ENCODE data around the gene BCAR1.
"Not testable (repeated sequence)": the region's sequence is repeated elsewhere in the genome, so short reads cannot be mapped to it uniquely, and the experiment has no call there.

Gene BCAR1

DNA sequence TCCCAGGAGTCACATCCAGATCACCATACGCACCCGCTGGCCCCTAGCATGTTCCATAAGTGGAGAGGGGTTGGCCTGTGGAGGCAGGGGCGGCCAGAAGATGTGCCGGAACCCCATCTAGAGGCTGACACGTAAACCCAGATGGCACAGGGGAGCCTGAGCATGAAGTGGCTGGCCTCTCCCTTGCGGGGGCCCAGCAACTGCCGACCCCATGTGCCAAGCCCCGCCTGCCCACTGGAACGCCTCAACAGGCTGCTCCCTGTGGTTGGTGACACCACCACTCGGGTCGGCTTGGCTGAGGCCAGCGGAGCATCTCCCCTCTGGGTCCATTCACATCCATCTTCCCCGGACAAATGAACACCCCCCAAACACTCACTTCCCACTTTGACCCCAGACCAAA lies 9.5 kb downstream of the BCAR1 start:
- DNase-seq (ENCODE audit: extremely low spot score, insufficient read length, low read depth), result no peak
- FAIRE-seq, result no peak

DNA sequence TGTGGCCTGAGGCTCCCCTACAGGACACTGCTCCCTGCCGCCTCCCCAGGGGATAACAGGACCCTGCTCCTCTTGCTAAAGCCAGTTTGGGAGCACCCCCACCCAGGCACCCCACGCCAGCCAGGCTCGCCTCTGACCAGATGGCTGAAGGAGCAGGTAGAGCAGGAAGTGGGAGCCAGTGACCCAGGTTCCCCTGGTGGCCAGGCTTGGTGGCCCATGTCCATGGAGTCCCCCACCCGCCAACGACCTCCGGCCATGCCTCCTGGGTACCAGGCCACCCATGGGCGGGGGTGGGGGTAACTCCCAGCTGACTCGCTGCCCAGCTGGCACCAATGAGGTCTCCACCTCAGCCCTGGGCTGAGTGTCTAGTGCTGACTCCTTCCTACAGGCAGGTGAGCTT lies 10.0 kb downstream of the BCAR1 start:
- FAIRE-seq (no peak), DNase-seq (ENCODE audit: extremely low spot score, insufficient read length, low read depth) (no peak)

DNA sequence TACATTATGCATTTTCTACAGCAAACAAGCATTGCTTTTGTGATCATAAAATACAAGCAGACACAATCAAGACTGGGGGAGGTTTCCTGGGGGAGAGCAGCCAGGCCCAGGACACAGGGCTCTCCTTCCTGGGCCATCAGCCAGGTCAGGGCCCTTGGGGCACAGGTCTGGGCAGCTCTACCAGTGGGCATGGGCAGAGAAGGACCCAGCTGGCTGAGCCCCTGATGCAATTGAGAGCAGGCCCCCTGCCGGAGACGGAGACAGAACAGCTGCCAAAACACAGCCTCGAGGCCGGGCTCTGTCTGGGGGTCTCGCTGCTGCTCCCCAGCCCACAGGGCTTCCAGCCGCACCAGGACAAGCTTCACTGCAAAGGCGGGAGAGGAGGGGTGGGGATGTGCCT lies 10.8 kb downstream of the BCAR1 start:
- not testable (repeated sequence) for FAIRE-seq; DNase-seq (ENCODE audit: extremely low spot score, insufficient read length, low read depth)

DNA sequence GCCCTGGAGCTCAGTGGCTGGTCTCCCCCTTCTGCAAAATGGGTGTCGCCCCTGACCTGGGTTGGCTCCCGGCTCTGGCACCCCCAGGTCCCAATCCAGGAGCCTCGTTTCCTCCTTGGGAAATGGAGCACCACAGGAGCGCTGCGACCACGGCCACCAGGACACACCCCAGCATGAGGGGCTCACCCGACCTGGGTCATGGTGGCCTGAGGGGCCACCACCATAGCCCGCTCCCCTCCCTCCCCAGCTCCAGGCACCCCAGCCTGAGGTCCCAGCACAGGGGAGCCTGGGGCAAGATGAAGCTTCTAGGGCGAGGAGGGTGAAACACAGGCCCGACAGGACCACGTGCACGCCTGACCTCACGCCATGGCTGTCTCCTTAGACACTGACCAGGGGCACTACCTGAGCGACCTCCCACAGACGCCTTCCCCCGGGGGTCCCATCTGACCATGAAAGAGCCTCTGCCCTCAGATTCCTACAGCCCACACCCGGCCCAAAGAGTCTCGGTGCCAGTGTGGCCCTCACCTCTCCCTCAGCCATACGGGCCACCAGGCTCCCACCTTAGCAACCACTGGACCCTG lies 11.8 kb downstream of the BCAR1 start:
- no peak for FAIRE-seq
- DNase-seq (ENCODE audit: extremely low spot score, insufficient read length, low read depth), result no peak

DNA sequence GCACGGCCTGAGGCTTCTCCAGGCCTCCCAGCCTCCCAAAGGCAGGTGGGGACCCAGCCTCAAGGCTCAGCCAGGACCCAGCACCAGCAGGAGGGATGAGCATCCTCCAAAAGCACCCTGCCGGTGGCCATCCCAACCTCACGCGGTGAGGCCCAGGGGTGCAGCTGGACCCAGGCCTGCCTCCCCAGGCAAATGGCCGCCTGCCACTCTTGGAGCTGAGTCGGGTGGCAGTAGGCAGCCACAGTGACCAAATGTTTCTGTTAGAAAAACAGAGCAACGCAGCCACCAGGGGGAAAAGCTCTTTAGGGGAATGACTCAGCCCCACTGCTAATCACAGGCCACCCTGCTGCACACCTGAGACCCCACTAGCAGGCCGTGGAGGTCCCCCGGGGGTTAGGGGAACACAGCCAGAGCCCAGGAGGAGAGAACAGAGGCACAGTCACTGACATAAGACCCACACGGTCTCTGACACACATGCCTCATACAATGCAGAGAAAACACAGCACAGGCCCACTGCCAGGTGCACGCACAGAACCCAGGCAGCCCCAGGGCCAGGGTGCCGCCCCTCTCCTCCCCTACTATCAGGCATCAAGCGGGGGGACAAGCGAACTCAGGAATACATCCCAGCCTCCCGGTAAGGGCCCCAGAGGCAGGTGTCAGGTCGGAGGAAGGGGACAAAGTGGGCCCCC lies 12.4 kb downstream of the BCAR1 start:
- FAIRE-seq (no peak), DNase-seq (ENCODE audit: extremely low spot score, insufficient read length, low read depth) (no peak)

DNA sequence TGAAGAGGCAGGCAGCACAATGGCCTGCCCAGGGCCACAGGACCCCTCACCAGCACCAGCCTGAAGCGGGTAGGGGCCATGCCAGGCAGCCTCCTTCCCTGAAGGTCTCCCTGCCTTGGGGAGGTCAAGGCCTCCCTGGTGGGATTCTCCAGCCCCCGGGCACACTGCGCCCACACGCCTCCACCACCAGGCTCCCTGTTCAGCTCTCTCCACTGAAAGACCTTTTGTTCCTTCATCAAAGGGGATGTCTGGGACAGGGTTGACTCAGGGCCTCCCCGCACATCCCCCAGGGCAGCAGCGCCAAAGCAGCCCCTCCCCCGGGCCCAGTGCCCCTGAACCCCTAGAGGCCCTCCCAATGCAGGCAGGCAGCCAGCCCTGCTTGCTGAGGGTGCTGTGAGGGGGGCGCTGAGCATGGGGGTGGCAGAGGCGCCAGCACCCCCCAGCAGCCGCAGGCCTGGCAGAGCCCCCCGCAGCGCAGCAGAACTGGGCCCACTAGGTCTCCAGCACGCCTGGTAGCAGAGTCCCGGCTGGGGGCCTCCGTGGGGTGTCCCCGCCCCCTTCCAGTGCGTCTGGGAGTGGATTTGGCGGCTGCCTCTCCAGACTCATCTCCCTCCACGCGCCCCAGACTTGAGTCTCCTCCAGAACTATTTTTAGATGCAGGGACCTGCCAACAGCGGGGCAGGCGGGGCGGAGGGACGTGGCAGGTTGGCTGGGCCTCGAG lies 13.1 kb downstream of the BCAR1 start:
- FAIRE-seq (no peak), DNase-seq (ENCODE audit: extremely low spot score, insufficient read length, low read depth) (no peak)

DNA sequence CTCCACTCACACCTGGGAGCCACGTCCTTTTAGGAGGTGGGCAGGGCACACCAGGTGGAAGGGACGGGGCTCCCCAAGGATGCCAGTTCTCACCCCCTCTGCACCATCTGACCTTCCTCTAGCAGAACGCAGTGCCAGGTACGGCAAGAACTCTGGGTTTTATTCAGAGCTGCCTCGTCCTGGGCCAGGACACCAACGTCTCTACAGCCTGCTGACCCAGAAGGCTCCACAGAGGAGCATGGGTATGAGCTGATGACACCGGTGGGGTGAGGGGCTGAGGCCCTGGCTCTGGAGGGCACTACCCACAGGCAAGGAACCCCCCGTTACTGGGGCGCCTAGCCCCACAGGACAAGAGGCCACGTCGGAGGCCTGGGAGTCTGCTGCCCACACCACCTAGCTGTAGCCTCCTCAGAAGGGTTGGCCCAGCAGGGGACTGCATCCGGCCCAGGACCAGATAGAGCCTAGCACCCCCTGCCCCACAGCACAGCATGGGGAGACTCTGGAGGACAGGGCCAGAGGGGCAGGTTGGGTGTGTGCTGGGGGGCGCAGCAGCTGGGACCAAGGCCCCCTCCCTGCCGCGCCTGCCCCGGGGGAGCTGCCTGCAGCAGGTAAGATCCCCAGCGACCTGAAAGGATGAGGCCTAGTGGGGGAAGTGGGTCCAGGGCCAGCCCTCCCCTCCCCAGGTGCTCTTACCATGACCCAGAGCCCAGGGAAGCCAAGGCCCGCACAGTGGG lies 13.9 kb downstream of the BCAR1 start:
- DNase-seq (ENCODE audit: extremely low spot score, insufficient read length, low read depth) (no peak), FAIRE-seq (no peak)

DNA sequence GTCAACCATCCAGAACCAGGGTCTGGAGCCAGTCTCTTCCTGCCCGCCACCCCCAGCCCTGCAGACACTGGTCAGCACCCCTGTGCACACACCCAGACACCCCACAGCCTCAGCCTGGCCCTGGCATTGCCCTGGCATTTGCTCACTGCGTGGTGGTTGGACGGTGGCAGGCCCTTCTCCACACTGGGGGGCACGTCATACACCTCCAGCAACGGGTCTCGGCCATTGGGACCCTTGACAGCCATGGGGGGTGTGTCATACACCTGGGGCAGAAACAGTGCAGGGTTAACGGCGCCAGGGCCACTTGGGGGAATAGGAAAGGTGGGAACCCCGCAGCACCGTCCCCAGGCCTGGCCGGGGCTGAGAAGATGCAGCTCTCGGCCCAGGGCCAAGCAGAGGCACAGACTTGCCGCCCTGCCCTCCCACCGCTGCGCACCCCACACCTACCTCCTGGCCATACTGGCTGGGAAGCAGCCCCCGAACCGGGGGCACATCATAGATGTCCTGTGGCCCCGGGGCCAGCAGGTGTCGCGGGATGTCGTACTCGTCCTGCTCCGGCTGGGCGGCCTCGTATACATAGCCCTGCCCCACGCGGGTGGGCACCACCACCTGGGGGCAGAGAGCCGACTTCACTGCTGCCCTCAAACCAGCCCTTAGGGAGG lies 14.6 kb downstream of the BCAR1 start:
- DNase-seq (ENCODE audit: extremely low spot score, insufficient read length, low read depth) (no peak), FAIRE-seq (no peak)

DNA sequence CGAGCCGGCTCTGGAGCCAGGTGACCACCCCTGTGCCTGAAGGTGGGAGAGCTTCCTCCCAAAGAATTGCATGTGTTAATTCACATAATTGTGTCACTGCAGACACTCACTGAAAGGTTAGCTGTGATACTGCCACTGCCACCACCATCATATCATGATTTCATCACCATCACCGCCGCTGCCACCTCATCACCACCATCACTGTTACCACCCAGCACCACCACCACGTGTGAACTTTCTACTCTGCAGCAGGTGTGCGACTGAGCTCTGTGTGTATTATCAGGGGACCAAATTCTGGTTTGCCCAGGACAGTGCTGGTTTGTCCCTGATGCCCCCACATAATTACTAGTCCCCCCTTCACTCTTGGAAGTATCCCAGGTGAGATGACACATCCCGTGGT lies 15.2 kb downstream of the BCAR1 start:
- FAIRE-seq (no peak), DNase-seq (ENCODE audit: extremely low spot score, insufficient read length, low read depth) (no peak)

DNA sequence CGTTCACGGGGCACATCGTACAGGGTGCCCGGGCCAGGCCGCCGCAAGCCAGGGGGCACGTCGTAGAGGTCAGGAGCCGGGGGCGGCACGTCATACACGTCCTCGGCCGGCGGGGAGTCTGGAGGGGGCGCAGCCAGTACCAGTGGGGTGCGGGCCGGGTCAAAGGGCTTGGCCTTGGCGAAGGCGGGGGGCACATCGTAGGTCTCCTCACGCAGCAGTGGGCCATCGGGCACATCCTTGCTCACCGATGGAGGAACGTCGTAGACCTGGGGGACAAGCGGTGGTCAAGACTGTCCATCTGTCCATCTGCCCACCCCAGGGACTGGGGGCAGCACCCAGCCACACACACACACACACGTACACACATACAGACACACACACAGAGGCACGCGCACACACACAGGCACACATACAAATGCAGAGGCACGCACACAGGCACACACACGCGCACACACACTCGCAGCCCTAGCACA lies 15.7 kb downstream of the BCAR1 start:
- DNase-seq (ENCODE audit: extremely low spot score, insufficient read length, low read depth), result no peak
- FAIRE-seq, result no peak

DNA sequence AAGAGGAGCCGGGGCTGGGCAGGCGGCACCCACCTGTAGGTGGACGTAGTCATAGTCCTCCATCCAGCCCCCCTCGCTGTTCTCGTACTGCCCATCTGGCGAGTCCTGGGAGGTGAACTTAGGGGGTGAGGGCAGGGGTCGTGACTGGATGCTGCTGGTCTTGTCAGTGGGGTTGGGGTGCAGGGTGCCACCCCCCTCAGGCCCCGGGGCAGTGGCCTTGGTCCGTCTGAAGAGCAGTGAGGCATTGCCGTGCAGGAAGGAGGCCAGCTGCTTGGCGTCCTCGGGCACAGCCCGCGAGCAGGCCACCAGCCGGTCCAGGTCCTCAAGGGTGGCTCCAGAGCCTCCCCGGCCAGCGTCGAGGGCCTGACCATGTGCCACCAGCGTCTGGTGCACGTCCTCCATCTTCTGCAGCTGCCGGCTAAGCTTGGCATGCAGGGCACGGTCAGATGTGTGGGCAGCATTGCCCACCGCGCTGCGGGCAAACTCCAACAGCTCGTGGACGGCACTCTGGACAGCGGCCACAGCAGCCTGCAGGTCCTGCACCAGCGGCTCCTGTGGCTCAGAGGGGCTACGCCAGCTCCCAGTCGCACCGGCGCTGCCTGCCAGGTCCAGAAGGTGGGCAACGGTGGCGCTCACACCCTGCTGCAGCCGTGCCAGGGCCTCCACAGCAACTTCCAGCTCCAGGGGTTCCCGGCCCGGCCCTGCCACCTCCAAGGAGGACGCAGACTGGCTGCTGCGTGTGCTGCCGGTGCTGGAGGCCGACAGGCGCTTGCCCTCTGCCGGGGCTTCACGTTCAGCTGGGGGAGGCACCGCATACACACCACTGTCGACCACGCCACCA lies 16.3 kb downstream of the BCAR1 start:
- FAIRE-seq (no peak), DNase-seq (ENCODE audit: extremely low spot score, insufficient read length, low read depth) (no peak)

DNA sequence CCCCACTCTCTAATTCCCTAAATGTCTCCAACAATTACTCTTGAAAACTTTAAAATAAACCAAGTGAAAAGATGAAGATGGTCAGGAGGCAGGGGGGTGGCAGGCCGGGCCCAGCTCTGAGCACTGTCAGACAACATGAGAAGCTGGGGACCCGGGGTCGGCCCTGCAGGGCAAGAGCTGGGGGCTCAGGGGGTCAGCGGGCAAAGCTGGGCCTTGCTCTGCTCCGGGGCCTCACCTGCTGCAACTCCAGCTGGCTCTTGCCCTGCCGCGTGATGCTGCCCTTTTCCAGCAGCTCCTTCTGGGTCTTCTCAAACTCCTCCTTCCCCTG lies 17.8 kb downstream of the BCAR1 start:
- FAIRE-seq, result no peak
- no peak for DNase-seq (ENCODE audit: extremely low spot score, insufficient read length, low read depth)

DNA sequence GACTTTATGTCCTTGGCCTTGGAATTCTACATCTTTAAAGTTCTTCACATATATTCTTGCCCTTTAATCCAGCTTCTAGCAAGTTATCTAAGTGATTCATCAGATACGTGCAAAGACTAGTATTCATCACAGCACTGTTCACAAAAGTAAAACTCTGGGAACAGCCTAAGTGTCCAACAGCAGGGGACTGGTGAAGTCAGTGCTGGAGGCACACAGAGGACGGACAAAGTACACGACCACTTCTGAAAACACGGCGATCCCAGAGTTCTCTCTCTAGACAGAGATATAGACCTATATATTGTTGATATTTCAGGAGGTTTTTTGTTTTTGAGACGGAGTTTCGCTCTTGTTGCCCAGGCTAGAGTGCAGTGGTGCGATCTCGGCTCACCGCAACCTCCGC lies 19.9 kb downstream of the BCAR1 start:
- FAIRE-seq (no peak), DNase-seq (ENCODE audit: extremely low spot score, insufficient read length, low read depth) (no peak)

DNA sequence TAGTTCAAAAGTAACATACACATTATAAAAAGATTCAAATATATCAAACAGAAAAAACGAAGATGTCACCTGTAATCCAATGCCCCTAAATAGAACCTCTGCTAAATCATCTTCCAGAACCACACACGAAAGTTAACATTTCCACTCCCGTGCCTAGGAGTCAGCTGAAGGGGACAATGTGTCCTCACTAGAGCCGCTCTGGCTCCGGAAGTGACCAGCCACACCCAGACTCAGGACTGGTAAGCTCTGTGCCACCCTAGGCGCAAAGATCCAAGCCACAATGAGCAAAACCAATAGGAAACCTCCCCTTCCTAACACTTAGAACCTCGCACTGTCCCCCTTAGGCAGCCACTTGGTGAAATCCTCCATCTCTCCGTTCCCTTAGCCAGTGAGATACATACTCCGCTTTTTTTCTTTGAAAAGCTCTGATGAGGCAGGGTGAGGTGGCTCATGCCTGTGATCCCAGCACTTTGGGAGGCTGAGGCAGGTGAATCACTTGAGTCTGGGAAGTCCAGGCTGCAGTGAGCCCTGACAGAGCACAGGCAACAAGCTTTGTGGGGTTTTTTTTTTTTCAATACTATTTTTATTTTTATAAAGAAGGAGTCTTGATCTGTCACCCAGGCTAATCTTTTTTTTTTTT lies 20.8 kb downstream of the BCAR1 start:
- FAIRE-seq (no peak), DNase-seq (ENCODE audit: extremely low spot score, insufficient read length, low read depth) (no peak)

DNA sequence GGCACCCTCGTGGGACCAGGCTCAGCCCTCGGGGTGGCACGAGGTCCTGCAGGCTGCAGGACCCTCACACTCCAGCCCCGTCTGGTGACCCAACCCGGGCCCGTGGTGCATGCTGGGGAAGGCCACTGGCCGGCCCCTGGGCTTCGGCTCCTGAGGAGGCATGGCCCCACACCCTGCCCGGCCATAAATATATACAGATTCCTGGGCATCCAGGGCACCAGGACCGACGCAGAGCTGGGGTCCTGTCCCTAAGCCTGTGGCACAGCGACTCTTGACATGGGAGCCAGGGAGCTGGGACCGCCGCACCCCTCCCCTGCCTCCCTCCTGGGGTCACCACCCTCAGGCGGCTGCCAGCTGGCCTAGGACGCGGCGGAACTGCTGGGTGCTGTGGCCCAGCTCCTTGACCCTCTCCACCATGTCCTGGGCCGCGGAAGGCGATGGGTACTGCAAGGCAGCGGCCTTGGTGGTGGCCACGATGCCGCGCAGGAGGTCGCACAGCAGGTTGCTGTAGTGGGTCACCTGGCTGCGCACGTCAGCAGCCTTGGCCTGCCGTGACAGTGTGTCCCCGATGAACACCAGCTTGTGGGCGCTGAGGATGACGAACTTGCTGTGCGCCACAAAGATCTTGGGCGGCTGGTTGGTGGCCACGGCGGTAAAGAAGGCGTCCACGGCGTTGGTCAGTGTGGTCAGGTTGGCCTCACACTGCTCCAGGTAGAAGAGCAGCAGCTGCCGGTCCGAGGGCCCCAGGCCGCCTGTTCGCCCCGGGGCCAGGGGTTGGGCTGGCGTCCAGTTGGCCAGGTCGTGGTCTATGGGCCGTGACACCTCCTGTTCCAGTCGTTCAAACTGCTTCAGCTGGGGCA lies 22.0 kb downstream of the BCAR1 start:
- no peak for FAIRE-seq
- no peak for DNase-seq (ENCODE audit: extremely low spot score, insufficient read length, low read depth)

DNA sequence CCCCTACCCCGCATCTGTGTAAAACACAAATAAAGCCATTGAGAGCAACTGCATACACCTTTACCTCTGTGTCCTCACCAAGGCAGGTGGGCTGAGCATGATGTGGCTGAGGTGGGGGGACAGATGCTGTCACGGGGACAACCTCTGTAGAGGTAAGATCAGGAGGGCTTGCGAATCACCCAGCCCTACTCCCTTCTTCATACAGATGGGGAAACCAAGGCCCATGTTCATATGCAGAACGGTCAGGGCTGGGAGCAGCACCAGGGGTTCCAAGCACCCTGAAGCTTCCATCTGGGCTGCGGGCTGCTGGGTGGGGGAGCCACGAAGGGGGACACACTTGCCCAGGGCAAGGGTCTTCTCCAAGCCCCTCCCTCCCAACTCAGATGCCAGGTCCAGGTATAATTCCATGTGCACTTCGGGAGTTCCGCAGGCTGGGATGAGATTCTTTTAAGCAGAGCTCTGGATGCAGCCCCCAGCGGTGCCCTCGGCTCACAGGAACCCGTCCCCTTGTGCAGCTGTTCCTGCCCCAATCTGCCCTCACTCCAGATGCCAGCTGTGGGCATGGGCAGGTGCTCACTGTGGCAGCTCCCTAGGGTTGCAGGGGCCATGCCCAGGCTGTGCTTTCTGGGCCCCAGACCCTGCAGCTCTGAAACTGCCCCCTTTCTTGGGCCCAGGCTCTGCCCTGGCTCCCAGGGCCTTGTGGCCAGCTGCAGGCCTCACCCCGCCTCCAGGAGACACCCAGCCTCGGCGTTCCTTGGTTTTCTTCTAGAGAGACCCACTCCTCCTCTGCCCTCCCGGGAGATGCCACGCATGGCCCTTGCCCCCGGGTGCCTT lies 23.1 kb downstream of the BCAR1 start:
- no peak for FAIRE-seq
- no peak for DNase-seq (ENCODE audit: extremely low spot score, insufficient read length, low read depth)

DNA sequence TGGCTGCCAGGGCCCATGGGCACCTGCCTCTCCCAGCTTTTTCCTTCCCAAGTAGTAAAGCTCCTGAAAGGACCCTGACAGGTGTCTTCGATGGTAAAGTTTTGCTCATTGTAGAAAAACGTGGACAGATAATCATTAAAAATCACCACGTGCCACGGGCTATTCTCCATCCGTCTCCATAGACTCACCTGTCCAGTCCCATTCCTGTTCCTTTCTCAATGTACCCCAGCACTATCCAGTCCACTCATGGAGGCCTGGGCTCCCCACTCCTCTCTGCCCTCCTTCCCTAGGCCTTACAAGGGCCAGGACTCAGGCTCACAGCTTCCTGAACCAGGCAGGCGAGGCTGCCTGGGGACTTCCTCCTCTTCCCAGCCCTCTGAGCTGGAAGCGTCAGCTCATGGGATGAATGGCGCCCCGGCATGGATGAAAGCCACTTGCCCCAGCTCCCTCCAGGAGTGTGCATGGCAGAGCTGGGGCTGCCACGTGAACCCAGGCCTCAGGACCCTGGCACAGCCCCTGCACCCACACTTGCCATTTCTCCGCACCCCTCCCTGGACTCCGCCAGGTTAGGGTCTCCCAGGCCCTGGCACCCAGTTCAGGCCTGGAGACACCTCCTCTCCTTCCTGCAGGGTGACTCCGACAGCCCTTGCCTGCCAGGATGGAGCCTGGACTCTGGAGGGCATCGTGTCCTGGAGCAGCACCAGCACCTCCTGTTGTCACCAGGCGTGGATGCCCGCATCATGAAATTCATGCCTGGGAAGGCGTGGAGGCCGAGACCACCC lies 23.9 kb downstream of the BCAR1 start:
- DNase-seq (ENCODE audit: extremely low spot score, insufficient read length, low read depth), result no peak
- FAIRE-seq, result no peak

Data from GM18507 (cell line).